ENCODE measurements around the gene OR5A1.

GRCh38 chr11:59479906-59480305 is 43.6 kb downstream of the OR5A1 start:
- TF ChIP-seq POLR2A (IDR thresholded peaks at IDR 0.05; ENCODE audit: low read length), result no peak
- no peak for TF ChIP-seq GATA1 (IDR thresholded peaks at IDR 0.05; ENCODE audit: low read depth, low read length)
